Activated CD4-positive, alpha-beta T cell treated with anti-CD3 and anti-CD28 coated beads for 1 hour (primary cell): ENCODE results near the gene FAM227B.

Experiments used
- DNase-seq: peaks from one replicate; pipeline ENCODE4 v3.0.0-alpha.2; 2020

FAM227B gene

DNA sequence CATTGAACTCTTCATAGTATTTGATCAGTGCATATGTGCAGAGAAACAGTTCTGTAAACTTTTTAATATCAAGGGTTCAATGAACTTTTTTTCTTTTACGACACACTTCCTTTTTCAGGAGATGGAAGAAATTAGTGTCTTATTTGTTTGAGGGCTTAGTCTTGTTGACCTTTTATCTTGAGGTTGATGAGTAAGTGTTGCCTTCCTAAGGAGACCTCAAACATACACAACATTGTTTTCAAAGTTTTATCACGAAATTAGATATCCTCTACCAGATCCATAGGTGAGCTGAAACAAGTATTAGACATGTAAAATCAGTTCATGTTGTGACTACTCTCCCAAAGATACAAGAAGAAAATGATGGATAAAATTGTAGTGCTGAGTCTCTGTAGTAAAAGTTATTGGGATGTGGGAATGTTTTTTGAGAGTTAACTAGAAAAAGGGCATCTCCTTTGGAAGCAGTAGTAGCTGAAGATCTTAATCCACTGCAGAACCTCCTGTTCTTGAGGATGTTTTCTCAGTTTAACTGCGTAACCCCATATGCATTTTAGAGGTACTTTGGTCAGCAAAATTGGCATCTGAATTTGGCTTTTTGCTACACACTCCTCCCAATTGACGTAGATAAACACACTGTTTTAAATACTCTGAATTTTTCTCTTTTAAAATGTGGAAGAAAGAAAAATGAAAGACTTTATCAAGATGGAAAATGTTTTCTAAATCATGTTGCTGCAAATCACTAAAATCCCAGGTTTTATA lies 333.8 kb downstream of the FAM227B start:
- DNase-seq, result no peak

DNA sequence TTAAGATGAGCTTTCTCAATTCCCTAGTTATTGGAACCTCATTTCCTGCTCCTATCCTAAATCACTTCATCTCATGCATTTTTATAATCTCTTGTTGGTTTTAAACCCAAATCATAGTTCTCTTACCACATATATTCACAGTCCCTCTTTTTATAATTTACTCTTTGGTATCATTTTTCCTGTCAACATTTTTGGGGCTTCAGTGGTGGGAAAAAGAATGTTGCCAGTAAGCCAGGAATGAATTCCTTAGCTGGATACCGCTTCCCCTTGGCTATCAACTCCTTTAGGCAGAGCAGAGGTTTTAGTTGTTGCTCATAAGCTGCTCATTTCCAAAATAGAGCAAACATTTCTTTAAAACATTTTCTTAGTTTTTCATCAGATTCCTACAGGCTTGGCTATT lies 338.3 kb downstream of the FAM227B start:
- no peak for DNase-seq

DNA sequence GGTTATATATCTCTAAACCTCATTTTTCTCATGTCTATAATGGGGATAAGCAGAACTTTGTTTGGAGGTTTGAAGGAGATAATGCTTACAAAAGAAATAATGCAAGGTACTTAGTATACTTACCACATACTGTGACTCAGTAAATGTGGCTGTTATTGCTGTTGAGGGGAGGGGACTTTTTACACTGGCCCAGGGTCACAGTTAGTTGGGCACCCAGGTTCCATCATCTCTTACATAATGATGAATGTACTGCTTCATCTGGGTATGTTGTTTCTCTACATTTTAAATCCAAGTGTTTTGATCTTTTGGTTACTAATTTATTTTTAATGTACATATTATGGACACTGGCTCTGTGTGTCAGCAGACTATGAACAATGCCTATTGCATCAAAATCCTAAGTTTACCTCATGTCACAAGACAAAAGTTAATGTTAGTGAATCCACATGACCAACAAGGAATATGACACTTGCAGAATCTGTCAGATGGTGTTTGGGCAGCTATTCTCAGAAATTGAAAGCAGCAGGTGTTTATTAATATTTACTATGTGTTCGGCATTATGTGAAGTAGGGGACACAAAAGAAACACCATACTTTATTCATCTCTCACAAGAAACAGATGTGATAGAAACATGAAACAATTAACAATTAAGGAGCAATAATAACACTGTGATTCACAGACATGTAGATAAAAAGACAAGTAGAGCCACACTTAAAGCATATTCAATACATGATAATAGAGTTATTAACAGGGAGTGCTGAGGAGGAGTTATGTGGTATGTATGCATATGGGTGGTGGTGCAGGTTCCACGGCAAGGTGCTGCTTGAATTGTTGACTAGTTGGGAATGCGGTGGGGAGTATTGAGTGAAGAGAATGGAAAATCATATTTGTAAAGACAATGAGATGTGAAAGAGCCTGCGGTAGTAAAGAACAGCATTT lies 340.8 kb downstream of the FAM227B start:
- no peak for DNase-seq

DNA sequence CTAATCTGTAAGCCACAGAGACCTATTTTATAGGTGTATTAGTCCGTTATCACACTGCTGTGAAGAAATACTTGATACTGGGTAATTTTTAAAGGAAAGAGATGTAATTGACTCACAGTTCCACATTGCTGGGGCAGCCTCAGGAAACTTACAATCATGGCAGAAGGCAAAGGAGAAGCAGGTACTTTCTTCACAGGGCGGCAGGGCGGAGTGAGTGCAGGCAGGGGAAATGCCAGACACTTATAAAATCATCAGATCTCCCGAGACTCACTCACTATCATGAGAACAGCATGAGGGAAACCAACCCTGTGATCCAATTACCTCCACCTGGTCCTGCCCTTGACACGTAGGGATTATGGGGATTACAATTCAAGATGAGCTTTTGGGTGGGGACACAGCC lies 341.9 kb downstream of the FAM227B start:
- no peak for DNase-seq
